Right atrium auricular region (tissue), 2 donors: ENCODE measurements around the gene ZMIZ2. TPM values are rescaled to one million over a fixed set of nuclear protein-coding genes. Genes with fewer than 3 reads are reported as not detected.

Experiments
- DNase-seq: peaks from one replicate; pipeline ENCODE4 v3.0.0-alpha.2; 2019; ENCODE audit warnings: low spot score
- H3K27ac ChIP-seq, 2 donors: fragments of 200-600 bp; sonication (generic); 1 replicate in 1 of 2; 2 replicates in 1 of 2; pipeline ENCODE4 v1.5.1; 2016 to 2019
- H3K27me3 ChIP-seq, 2 donors: fragments of 200-600 bp; sonication (generic); one replicate each; pipeline versions ENCODE4 v1.5.1 to v1.6.0; 2017 to 2019
- H3K36me3 ChIP-seq: fragments of 200-600 bp; sonication (generic); one replicate; pipeline ENCODE4 v1.5.1; 2016
- H3K4me1 ChIP-seq, 2 donors: fragments of 200-600 bp; sonication (generic); one replicate each; pipeline versions ENCODE4 v1.5.1 to v1.6.0; 2017 to 2019
- H3K4me3 ChIP-seq, 2 donors: fragments of 200-600 bp; sonication (generic); 1 replicate in 1 of 2; 2 replicates in 1 of 2; pipeline ENCODE4 v1.5.1; 2017 to 2019; ENCODE audit warnings: mild to moderate bottlenecking in 1 of 2, moderate library complexity in 1 of 2
- H3K9me3 ChIP-seq, 2 donors: fragments of 200-600 bp; sonication (generic); one replicate each; pipeline ENCODE4 v1.5.1; 2019
- total RNA-seq, 2 donors: library from RNA; depleted of rRNA; stranded (reverse); fragments of >200 nt; gene quantifications; one replicate each; pipeline ENCODE4 v1.1.0, GENCODE V29; 2016
- TF ChIP-seq, protein P1 (sequence below), 2 donors: fragments of 200-600 bp; sonication (generic); IDR thresholded peaks; one replicate each; pipeline ENCODE4 v1.5.1; 2019; ENCODE audit warnings: antibody characterized with exemption in 2 of 2

ZMIZ2 gene
- total RNA-seq, 2 donors from 2014 or later, result 14.1 to 21.3 TPM

- no peaks in the 10 kb centered on the region for H3K9me3 ChIP-seq
- H3K4me3 ChIP-seq, result no peak overlapping the region
- no peaks in the 10 kb centered on the region for H3K27me3 ChIP-seq
- no peak for DNase-seq
- H3K27ac ChIP-seq, result no peak overlapping the region
- TF ChIP-seq, protein P1, sequence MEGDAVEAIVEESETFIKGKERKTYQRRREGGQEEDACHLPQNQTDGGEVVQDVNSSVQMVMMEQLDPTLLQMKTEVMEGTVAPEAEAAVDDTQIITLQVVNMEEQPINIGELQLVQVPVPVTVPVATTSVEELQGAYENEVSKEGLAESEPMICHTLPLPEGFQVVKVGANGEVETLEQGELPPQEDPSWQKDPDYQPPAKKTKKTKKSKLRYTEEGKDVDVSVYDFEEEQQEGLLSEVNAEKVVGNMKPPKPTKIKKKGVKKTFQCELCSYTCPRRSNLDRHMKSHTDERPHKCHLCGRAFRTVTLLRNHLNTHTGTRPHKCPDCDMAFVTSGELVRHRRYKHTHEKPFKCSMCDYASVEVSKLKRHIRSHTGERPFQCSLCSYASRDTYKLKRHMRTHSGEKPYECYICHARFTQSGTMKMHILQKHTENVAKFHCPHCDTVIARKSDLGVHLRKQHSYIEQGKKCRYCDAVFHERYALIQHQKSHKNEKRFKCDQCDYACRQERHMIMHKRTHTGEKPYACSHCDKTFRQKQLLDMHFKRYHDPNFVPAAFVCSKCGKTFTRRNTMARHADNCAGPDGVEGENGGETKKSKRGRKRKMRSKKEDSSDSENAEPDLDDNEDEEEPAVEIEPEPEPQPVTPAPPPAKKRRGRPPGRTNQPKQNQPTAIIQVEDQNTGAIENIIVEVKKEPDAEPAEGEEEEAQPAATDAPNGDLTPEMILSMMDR (IDR thresholded peaks at IDR 0.05), result no peak
- H3K4me1 ChIP-seq, result no peaks in the 10 kb centered on the region
- H3K36me3 ChIP-seq, result no peaks in the 10 kb centered on the region
These were observed 41.3 kb downstream of the ZMIZ2 start for GRCh38 chr7:44789990-44790389.

GRCh38 chr7:44791278-44792219, 42.9 kb downstream of the ZMIZ2 start:
- Histone ChIP-seq H3K36me3 (no peaks in the 10 kb centered on the region), H3K4me3 (no peak overlapping the region), H3K9me3 (no peaks in the 10 kb centered on the region), H3K4me1 (peaks cover 0 to 7% of the 10 kb centered on the region in 2 donors), H3K27ac (no peak overlapping the region), H3K27me3 (no peaks in the 10 kb centered on the region)
- TF ChIP-seq, protein P1 (IDR thresholded peaks at IDR 0.05), result no peak
- no peak for DNase-seq

DNA sequence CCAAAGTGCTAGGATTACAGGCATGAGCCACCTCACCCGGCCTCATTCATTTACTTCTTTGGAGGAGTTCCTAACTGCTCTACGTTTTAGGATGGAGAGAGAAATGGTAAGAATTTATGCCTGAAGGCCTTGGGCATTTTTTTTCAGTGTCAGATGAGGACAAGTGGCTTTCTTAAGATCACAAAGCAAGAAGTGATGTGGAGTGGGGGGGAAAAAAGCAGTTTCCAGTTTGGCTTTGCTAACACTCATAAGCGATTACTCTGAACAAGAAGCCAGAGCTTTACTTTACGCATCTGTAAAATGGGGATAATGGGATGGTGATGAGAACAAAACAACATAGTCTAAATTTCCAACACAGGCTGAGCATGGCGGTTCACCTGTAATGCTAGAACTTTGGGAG, 45.3 kb downstream of the ZMIZ2 start:
- Histone ChIP-seq H3K27me3 (no peaks in the 10 kb centered on the region), H3K27ac (no peak overlapping the region), H3K4me1 (peaks cover 0 to 21% of the 10 kb centered on the region in 2 donors), H3K9me3 (no peaks in the 10 kb centered on the region), H3K4me3 (no peak overlapping the region), H3K36me3 (no peaks in the 10 kb centered on the region)
- TF ChIP-seq, protein P1 (IDR thresholded peaks at IDR 0.05), result no peak
- no peak for DNase-seq

DNA sequence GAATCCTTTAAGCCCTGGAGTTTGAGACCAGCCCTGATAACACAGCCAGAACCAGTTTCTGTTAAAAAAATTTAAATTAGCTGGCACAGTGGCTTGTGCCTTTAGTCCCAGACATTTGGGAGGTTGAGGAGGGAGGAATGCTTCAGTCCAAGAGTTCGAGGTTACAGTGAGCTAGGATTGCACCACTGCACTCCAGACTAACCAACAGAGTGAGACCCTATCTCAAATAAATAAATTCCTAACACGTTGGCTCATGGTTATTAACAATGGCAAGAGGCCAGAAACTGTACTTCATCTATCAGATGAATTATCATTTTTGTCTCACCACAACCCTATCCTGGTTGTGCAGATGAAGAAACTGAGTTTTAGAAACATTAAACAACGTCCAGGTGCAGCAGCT, 45.7 kb downstream of the ZMIZ2 start:
- DNase-seq, result no peak
- peaks cover under 1% of the 10 kb centered on the region for H3K36me3 ChIP-seq
- H3K9me3 ChIP-seq, result no peaks in the 10 kb centered on the region
- no peak overlapping the region for H3K27ac ChIP-seq
- H3K4me1 ChIP-seq, result peaks cover 0 to 23% of the 10 kb centered on the region in 2 donors
- TF ChIP-seq, protein P1 (IDR thresholded peaks at IDR 0.05), result no peak
- H3K27me3 ChIP-seq, result no peaks in the 10 kb centered on the region
- H3K4me3 ChIP-seq, result no peak overlapping the region

DNA sequence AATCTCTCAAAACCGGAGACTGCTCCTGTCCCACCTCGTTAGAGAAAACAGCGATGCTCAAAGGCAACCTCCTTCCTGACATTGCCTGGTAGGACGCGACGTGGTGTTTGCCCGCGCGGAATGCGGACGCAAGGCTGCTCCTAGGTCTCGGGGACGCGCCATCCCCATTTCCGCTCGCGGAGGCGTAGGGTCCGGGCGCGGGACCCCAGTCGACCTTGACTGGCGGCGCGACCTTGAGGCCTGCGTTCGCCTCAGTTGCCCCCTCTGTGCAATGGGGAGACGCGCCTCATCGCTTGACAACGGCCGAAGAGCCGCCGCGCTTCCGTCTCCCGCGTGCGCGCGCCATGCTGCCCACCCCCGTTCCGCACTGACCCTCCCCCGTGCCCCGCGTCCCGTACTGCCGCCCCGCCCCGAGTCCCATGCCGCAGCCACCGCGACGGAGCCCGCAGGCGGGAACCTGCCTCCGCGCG, 47.4 kb downstream of the ZMIZ2 start:
- TF ChIP-seq, protein P1 (IDR thresholded peaks at IDR 0.05), result no peak
- Histone ChIP-seq H3K9me3 (no peaks in the 10 kb centered on the region), H3K27me3 (no peaks in the 10 kb centered on the region), H3K27ac (peak overlapping the region; percentile 100), H3K4me1 (peaks cover 0 to 23% of the 10 kb centered on the region in 2 donors), H3K4me3 (peak overlapping the region; percentile 83 to 92), H3K36me3 (peaks cover 18% of the 10 kb centered on the region)
- no peak for DNase-seq
